ENCODE results near the gene CARD14. TPM values are rescaled to one million over a fixed set of nuclear protein-coding genes. Genes with fewer than 3 reads are reported as not detected.

CARD14 gene
- total and polyA plus RNA-seq, 2 experiments from 2014 or later, result 0.08 to 0.52 TPM

DNA sequence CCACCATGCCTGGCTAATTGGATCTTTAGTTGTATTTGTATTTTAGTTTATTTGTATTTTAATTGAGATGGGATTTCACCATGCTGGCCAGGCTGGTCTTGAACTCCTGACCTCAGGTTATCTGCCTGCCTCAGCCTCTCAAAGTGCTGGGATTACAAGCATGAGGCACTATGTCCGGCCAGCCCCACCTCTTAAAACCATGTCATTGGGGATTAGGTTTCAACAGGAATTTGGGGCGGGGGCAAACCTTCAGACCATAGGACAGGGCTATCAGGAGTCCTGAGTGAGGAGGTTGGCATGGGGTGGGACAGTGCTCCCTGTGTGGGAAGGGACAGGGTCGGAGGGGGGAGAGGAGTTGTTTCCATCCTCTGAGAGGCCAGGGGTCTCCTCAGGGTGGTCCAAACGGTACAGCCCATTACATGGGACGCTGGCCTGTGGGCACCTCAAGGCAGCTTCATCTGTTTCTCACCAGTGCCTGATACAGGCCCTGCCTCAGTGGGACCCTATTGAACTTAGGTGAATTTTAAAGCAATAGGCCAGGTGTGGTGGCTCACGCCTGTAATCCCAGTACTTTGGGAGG is 46.8 kb upstream of the CARD14 start:
- Histone ChIP-seq H3K79me2 (replicated peaks; ENCODE audit: insufficient read depth) (no peaks in the 10 kb centered on the region), H3K4me3 (no peak overlapping the region), H3F3A (replicated peaks; ENCODE audit: low read depth) (peaks cover 10% of the 10 kb centered on the region; the same call in 1 of the 2 replicates), H2AFZ (no peak overlapping the region), H3K9me2 (ENCODE audit: insufficient read depth) (no peaks in the 10 kb centered on the region), H4K20me1 (replicated peaks; ENCODE audit: insufficient read depth) (no peaks in the 10 kb centered on the region), H3K27ac (ENCODE audit: low read depth) (no peak overlapping the region), H3K27me3 (ENCODE audit: insufficient read depth) (no peaks in the 10 kb centered on the region), H3K36me3 (ENCODE audit: insufficient read depth) (no peaks in the 10 kb centered on the region), H3K4me1 (ENCODE audit: insufficient read depth) (peaks cover 10% of the 10 kb centered on the region), H3K4me2 (no peak overlapping the region)
- Mint-ChIP-seq H3K36me3 (ENCODE audit: low read depth) (no peaks in the 10 kb centered on the region), H3K27ac (no peak overlapping the region), H3K4me1 (peaks cover 12% of the 10 kb centered on the region), H3K27me3 (ENCODE audit: insufficient read depth, low read depth, poor library complexity) (peaks cover 12% of the 10 kb centered on the region), H3K9me3 (no peaks in the 10 kb centered on the region), H3K4me3 (no peak overlapping the region)
- no peak for ATAC-seq
- no peak for TF ChIP-seq EZH2 (IDR thresholded peaks at IDR 0.05; ENCODE audit: low read depth, unreplicated experiment)
- TF ChIP-seq, protein P1, sequence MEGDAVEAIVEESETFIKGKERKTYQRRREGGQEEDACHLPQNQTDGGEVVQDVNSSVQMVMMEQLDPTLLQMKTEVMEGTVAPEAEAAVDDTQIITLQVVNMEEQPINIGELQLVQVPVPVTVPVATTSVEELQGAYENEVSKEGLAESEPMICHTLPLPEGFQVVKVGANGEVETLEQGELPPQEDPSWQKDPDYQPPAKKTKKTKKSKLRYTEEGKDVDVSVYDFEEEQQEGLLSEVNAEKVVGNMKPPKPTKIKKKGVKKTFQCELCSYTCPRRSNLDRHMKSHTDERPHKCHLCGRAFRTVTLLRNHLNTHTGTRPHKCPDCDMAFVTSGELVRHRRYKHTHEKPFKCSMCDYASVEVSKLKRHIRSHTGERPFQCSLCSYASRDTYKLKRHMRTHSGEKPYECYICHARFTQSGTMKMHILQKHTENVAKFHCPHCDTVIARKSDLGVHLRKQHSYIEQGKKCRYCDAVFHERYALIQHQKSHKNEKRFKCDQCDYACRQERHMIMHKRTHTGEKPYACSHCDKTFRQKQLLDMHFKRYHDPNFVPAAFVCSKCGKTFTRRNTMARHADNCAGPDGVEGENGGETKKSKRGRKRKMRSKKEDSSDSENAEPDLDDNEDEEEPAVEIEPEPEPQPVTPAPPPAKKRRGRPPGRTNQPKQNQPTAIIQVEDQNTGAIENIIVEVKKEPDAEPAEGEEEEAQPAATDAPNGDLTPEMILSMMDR (conservative IDR thresholded peaks at IDR 0.05; ENCODE audit: low read depth in 2 of 2), result no peak
- no peak for TF ChIP-seq JUNB (IDR thresholded peaks at IDR 0.05; ENCODE audit: unreplicated experiment)
- TF ChIP-seq POLR2AphosphoS5 (IDR thresholded peaks at IDR 0.05; ENCODE audit: low read depth), result no peak
- TF ChIP-seq NANOG (IDR thresholded peaks at IDR 0.05; ENCODE audit: borderline replicate concordance), result no peak
- TF ChIP-seq, protein P2, sequence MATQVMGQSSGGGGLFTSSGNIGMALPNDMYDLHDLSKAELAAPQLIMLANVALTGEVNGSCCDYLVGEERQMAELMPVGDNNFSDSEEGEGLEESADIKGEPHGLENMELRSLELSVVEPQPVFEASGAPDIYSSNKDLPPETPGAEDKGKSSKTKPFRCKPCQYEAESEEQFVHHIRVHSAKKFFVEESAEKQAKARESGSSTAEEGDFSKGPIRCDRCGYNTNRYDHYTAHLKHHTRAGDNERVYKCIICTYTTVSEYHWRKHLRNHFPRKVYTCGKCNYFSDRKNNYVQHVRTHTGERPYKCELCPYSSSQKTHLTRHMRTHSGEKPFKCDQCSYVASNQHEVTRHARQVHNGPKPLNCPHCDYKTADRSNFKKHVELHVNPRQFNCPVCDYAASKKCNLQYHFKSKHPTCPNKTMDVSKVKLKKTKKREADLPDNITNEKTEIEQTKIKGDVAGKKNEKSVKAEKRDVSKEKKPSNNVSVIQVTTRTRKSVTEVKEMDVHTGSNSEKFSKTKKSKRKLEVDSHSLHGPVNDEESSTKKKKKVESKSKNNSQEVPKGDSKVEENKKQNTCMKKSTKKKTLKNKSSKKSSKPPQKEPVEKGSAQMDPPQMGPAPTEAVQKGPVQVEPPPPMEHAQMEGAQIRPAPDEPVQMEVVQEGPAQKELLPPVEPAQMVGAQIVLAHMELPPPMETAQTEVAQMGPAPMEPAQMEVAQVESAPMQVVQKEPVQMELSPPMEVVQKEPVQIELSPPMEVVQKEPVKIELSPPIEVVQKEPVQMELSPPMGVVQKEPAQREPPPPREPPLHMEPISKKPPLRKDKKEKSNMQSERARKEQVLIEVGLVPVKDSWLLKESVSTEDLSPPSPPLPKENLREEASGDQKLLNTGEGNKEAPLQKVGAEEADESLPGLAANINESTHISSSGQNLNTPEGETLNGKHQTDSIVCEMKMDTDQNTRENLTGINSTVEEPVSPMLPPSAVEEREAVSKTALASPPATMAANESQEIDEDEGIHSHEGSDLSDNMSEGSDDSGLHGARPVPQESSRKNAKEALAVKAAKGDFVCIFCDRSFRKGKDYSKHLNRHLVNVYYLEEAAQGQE (IDR thresholded peaks at IDR 0.05; ENCODE audit: unreplicated experiment), result no peak
- TF ChIP-seq STAT1 (IDR thresholded peaks at IDR 0.05; ENCODE audit: unreplicated experiment), result no peak
- TF ChIP-seq ZNF114 (CRISPR knock-in tag; IDR thresholded peaks at IDR 0.05), result no peak
- TF ChIP-seq CREB1 (CRISPR knock-in tag; IDR thresholded peaks at IDR 0.05; ENCODE audit: low read depth), result no peak
- no peak for TF ChIP-seq EZH2phosphoT487 (IDR thresholded peaks at IDR 0.05; ENCODE audit: unreplicated experiment)
- no peak for TF ChIP-seq ZNF331 (CRISPR knock-in tag; IDR thresholded peaks at IDR 0.05; ENCODE audit: low read depth)
- TF ChIP-seq, protein P3, sequence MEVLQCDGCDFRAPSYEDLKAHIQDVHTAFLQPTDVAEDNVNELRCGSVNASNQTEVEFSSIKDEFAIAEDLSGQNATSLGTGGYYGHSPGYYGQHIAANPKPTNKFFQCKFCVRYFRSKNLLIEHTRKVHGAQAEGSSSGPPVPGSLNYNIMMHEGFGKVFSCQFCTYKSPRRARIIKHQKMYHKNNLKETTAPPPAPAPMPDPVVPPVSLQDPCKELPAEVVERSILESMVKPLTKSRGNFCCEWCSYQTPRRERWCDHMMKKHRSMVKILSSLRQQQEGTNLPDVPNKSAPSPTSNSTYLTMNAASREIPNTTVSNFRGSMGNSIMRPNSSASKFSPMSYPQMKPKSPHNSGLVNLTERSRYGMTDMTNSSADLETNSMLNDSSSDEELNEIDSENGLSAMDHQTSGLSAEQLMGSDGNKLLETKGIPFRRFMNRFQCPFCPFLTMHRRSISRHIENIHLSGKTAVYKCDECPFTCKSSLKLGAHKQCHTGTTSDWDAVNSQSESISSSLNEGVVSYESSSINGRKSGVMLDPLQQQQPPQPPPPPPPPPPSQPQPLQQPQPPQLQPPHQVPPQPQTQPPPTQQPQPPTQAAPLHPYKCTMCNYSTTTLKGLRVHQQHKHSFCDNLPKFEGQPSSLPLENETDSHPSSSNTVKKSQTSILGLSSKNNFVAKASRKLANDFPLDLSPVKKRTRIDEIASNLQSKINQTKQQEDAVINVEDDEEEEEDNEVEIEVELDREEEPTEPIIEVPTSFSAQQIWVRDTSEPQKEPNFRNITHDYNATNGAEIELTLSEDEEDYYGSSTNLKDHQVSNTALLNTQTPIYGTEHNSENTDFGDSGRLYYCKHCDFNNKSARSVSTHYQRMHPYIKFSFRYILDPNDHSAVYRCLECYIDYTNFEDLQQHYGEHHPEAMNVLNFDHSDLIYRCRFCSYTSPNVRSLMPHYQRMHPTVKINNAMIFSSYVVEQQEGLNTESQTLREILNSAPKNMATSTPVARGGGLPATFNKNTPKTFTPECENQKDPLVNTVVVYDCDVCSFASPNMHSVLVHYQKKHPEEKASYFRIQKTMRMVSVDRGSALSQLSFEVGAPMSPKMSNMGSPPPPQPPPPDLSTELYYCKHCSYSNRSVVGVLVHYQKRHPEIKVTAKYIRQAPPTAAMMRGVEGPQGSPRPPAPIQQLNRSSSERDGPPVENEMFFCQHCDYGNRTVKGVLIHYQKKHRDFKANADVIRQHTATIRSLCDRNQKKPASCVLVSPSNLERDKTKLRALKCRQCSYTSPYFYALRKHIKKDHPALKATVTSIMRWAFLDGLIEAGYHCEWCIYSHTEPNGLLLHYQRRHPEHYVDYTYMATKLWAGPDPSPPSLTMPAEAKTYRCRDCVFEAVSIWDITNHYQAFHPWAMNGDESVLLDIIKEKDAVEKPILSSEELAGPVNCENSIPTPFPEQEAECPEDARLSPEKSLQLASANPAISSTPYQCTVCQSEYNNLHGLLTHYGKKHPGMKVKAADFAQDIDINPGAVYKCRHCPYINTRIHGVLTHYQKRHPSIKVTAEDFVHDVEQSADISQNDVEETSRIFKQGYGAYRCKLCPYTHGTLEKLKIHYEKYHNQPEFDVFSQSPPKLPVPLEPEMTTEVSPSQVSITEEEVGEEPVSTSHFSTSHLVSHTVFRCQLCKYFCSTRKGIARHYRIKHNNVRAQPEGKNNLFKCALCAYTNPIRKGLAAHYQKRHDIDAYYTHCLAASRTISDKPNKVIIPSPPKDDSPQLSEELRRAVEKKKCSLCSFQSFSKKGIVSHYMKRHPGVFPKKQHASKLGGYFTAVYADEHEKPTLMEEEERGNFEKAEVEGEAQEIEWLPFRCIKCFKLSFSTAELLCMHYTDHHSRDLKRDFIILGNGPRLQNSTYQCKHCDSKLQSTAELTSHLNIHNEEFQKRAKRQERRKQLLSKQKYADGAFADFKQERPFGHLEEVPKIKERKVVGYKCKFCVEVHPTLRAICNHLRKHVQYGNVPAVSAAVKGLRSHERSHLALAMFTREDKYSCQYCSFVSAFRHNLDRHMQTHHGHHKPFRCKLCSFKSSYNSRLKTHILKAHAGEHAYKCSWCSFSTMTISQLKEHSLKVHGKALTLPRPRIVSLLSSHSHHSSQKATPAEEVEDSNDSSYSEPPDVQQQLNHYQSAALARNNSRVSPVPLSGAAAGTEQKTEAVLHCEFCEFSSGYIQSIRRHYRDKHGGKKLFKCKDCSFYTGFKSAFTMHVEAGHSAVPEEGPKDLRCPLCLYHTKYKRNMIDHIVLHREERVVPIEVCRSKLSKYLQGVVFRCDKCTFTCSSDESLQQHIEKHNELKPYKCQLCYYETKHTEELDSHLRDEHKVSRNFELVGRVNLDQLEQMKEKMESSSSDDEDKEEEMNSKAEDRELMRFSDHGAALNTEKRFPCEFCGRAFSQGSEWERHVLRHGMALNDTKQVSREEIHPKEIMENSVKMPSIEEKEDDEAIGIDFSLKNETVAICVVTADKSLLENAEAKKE (CRISPR knock-in tag; IDR thresholded peaks at IDR 0.05), result no peak
- TF ChIP-seq, protein P4, sequence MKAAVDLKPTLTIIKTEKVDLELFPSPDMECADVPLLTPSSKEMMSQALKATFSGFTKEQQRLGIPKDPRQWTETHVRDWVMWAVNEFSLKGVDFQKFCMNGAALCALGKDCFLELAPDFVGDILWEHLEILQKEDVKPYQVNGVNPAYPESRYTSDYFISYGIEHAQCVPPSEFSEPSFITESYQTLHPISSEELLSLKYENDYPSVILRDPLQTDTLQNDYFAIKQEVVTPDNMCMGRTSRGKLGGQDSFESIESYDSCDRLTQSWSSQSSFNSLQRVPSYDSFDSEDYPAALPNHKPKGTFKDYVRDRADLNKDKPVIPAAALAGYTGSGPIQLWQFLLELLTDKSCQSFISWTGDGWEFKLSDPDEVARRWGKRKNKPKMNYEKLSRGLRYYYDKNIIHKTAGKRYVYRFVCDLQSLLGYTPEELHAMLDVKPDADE (IDR thresholded peaks at IDR 0.05), result no peak
- DNase-seq (ENCODE audit: low spot score), result no peak
